Panc1 (cell line): ENCODE data around the gene SHC3.

ENCODE experiments used
- CTCF ChIP-seq: fragments of 450-650 bp; IDR thresholded peaks from 2 replicates; pipeline ENCODE4 v1.5.1; 2017; ENCODE audit warnings: mild to moderate bottlenecking
- POLR2AphosphoS5 ChIP-seq: IDR thresholded peaks from 2 replicates; pipeline ENCODE4 v1.6.1; 2012; ENCODE audit warnings: mild to moderate bottlenecking, low read depth, low read length, moderate library complexity

GRCh38 chr9:89066835-89067234, 111.8 kb downstream of the SHC3 start:
- TF ChIP-seq CTCF (no peak), POLR2AphosphoS5 (no peak)
